SK-N-SH treated with all-trans-retinoic acid at 6 μM for 48 hours (cell line): ENCODE results near the gene MBNL2.
A peak's percentile ranks its signal among the peaks of the same experiment; 100 is the strongest.

Experiments used
- ATAC-seq: fragments of 200-7000 bp; cut with Tn5 transposase; 3 replicates; pipeline ENCODE4 v1.9.1; 2020; ENCODE audit warnings: mild to moderate bottlenecking, moderate library complexity
- ARNTL ChIP-seq: fragments of 450-650 bp; formaldehyde crosslinking; IDR thresholded peaks from 2 replicates; pipeline ENCODE4 v1.5.0; 2020; ENCODE audit warnings: low read depth, mild to moderate bottlenecking, moderate library complexity, borderline replicate concordance
- BACH2 ChIP-seq: fragments of 250-450 bp; sonication (Bioruptor Pico); IDR thresholded peaks from 2 replicates; pipeline ENCODE4 v1.9.0; 2021; ENCODE audit warnings: mild to moderate bottlenecking, borderline replicate concordance
- CSDC2 ChIP-seq: fragments of 250-450 bp; sonication (Bioruptor Pico); IDR thresholded peaks from 2 replicates; pipeline ENCODE4 v1.5.0; 2020; ENCODE audit warnings: mild to moderate bottlenecking, moderate library complexity
- ESRRG ChIP-seq: fragments of 250-450 bp; sonication (Bioruptor Pico); IDR thresholded peaks from 2 replicates; pipeline ENCODE4 v1.6.1; 2021; ENCODE audit warnings: mild to moderate bottlenecking
- GLIS3 ChIP-seq: fragments of 250-450 bp; sonication (Bioruptor Pico); IDR thresholded peaks from 2 replicates; pipeline ENCODE4 v1.5.0; 2020; ENCODE audit warnings: mild to moderate bottlenecking, moderate library complexity
- ISL1 ChIP-seq: fragments of 250-450 bp; sonication (Bioruptor Pico); IDR thresholded peaks from 2 replicates; pipeline ENCODE4 v2.1.2; 2022; ENCODE audit warnings: mild to moderate bottlenecking, moderate library complexity
- OSR1 ChIP-seq: fragments of 250-450 bp; sonication (Bioruptor Pico); IDR thresholded peaks from 2 replicates; pipeline ENCODE4 v1.8.0; 2022; ENCODE audit warnings: moderate library complexity, mild to moderate bottlenecking, inconsistent platforms
- PPARA ChIP-seq: fragments of 250-450 bp; sonication (Bioruptor Pico); IDR thresholded peaks from 2 replicates; pipeline ENCODE4 v1.5.0; 2020; ENCODE audit warnings: mild to moderate bottlenecking, borderline replicate concordance
- RARB ChIP-seq: fragments of 250-450 bp; sonication (Bioruptor Pico); IDR thresholded peaks from 2 replicates; pipeline ENCODE4 v1.8.0; 2021; ENCODE audit warnings: mild to moderate bottlenecking, moderate library complexity
- SNAI2 ChIP-seq: fragments of 250-450 bp; sonication (Bioruptor Pico); IDR thresholded peaks from 2 replicates; pipeline ENCODE4 v1.5.0; 2020; ENCODE audit warnings: mild to moderate bottlenecking, moderate library complexity
- TOX ChIP-seq: fragments of 250-450 bp; sonication (Bioruptor Pico); IDR thresholded peaks from 2 replicates; pipeline ENCODE4 v1.8.0; 2021; ENCODE audit warnings: mild to moderate bottlenecking, moderate library complexity, borderline replicate concordance
- ZC3H10 ChIP-seq: fragments of 250-450 bp; sonication (Bioruptor Pico); IDR thresholded peaks from 2 replicates; pipeline ENCODE4 v1.5.1; 2021; ENCODE audit warnings: mild to moderate bottlenecking, moderate library complexity
- ZFP3 ChIP-seq: fragments of 250-450 bp; sonication (Bioruptor Pico); IDR thresholded peaks from 2 replicates; pipeline ENCODE4 v1.5.0; 2020; ENCODE audit warnings: mild to moderate bottlenecking, moderate library complexity
- ZFP30 ChIP-seq: fragments of 450-650 bp; formaldehyde crosslinking; IDR thresholded peaks from 2 replicates; pipeline ENCODE4 v1.5.0; 2022; ENCODE audit warnings: mild to moderate bottlenecking, moderate library complexity
- ZNF565 ChIP-seq: fragments of 450-650 bp; formaldehyde crosslinking; conservative IDR thresholded peaks from 2 replicates; pipeline ENCODE4 v1.5.0; 2020; ENCODE audit warnings: low read depth, mild to moderate bottlenecking, moderate library complexity
- ZNF70 ChIP-seq: fragments of 450-650 bp; formaldehyde crosslinking; IDR thresholded peaks from 2 replicates; pipeline ENCODE4 v1.5.0; 2020; ENCODE audit warnings: mild to moderate bottlenecking, moderate library complexity
- ZNF8 ChIP-seq: fragments of 450-650 bp; formaldehyde crosslinking; IDR thresholded peaks from 2 replicates; pipeline ENCODE4 v1.5.0; 2020; ENCODE audit warnings: mild to moderate bottlenecking, moderate library complexity
- TF ChIP-seq, protein P1 (sequence below): fragments of 250-450 bp; sonication (Bioruptor Pico); IDR thresholded peaks from 2 replicates; pipeline ENCODE4 v1.8.0; 2021; ENCODE audit warnings: low read depth, mild to moderate bottlenecking, moderate library complexity, borderline replicate concordance
- TF ChIP-seq, protein P2 (sequence below): fragments of 250-450 bp; sonication (Bioruptor Pico); IDR thresholded peaks from 2 replicates; pipeline ENCODE4 v1.8.0; 2020; ENCODE audit warnings: mild to moderate bottlenecking, moderate library complexity, borderline replicate concordance
- TF ChIP-seq, protein P3 (sequence below): fragments of 250-450 bp; sonication (Bioruptor Pico); IDR thresholded peaks from 2 replicates; pipeline ENCODE4 v1.5.0; 2020; ENCODE audit warnings: mild to moderate bottlenecking, moderate library complexity
- TF ChIP-seq, protein P4 (sequence below): fragments of 250-450 bp; sonication (Bioruptor Pico); IDR thresholded peaks from 2 replicates; pipeline ENCODE4 v1.5.1; 2021; ENCODE audit warnings: mild to moderate bottlenecking, moderate library complexity

The MBNL2 gene

DNA sequence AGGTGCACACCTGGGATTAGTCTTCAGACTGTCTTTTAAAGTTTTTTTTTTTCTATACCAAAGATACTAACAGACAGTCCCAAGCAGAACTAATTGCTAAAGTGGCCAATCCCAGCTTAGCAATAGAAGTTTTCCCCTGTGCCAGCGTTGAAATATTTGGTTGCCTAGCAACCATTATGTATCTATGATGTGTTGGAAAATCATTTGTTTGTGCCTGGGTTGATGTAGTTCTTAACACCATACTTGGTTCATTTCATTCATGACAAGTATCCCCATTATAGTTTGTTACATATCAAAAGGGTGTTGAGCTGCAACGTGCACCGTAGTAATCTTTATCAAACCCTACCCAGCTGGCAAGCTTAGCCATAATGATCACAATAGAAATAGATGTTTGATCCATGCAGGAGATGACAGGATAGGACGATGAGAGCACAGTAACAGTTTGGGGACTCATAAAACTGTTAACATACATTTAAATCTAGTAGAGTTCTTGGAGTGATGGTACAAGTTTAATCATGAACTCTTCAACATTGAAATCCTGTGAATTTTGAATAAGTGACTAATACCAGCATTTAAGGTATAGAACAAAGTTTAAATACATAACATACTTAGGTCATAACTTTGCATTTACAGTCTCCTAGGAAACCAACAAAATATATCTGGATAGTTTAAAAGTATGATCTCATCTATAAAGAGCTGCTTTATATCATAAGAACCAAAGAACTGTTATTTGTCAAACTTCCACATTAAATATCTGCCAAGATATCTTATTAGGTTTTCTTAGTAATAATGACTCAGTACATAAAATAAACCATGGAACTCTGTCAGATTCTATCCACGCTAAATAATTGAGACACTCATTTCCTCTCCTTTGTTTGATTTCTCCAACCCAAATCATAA lies 73.4 kb downstream of the MBNL2 start (continued):
- TF ChIP-seq, protein P1, sequence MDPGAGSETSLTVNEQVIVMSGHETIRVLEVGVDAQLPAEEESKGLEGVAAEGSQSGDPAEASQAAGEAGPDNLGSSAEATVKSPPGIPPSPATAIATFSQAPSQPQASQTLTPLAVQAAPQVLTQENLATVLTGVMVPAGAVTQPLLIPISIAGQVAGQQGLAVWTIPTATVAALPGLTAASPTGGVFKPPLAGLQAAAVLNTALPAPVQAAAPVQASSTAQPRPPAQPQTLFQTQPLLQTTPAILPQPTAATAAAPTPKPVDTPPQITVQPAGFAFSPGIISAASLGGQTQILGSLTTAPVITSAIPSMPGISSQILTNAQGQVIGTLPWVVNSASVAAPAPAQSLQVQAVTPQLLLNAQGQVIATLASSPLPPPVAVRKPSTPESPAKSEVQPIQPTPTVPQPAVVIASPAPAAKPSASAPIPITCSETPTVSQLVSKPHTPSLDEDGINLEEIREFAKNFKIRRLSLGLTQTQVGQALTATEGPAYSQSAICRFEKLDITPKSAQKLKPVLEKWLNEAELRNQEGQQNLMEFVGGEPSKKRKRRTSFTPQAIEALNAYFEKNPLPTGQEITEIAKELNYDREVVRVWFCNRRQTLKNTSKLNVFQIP, result peak; percentile 96; the same call in 1 of the 2 replicates

DNA sequence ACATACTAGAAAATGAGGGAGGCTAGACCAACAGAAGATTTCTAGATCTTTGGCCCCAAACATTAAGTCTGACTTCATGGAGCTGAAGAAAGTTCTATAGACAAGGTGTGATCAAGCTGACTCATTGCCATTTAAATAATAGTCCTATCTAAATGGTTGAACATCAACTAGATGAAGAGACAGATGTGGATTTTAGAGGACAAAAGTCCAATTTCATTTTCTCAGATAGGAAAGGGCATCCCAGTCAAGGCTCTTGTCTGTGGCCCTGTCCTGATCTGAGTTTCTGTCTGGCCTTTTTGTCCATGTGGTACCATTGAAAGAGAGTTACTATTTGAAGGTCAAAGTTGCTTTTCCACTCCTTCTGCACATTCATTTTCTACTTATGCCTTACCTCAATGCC lies 74.6 kb downstream of the MBNL2 start:
- no peak for ATAC-seq
- TF ChIP-seq SNAI2 (CRISPR knock-in tag) (no peak), ZFP30 (no peak), ESRRG (no peak), BACH2 (no peak), ZNF8 (CRISPR knock-in tag) (no peak), ARNTL (CRISPR knock-in tag) (no peak), ZNF565 (CRISPR knock-in tag) (no peak), RARB (no peak), ZFP3 (CRISPR knock-in tag) (no peak), TOX (CRISPR knock-in tag) (no peak), OSR1 (CRISPR knock-in tag) (no peak), PPARA (CRISPR knock-in tag) (no peak), ISL1 (CRISPR knock-in tag) (no peak), GLIS3 (CRISPR knock-in tag) (no peak)
- TF ChIP-seq, protein P2, sequence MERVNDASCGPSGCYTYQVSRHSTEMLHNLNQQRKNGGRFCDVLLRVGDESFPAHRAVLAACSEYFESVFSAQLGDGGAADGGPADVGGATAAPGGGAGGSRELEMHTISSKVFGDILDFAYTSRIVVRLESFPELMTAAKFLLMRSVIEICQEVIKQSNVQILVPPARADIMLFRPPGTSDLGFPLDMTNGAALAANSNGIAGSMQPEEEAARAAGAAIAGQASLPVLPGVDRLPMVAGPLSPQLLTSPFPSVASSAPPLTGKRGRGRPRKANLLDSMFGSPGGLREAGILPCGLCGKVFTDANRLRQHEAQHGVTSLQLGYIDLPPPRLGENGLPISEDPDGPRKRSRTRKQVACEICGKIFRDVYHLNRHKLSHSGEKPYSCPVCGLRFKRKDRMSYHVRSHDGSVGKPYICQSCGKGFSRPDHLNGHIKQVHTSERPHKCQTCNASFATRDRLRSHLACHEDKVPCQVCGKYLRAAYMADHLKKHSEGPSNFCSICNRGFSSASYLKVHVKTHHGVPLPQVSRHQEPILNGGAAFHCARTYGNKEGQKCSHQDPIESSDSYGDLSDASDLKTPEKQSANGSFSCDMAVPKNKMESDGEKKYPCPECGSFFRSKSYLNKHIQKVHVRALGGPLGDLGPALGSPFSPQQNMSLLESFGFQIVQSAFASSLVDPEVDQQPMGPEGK (CRISPR knock-in tag), result no peak

DNA sequence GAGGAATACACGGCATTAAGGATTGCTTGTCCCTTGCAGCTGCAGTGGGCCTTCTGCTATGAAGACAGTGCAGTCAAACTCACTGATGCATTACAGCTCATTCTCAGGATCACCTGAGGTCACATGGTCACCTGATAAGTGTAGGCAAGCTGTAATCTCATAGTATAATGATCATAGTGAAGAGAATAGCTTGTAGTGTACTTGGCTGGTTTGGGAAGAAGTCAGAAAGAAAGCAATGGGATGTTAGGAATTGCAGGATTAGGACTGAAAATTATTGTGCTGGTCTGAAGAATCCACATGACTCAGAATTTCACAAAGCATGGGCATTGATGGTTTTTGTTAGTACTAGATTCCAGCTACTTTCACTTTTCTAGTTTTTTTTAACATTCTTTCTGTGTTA lies 76.7 kb downstream of the MBNL2 start:
- no peak for TF ChIP-seq TOX (CRISPR knock-in tag)
- TF ChIP-seq ZC3H10 (CRISPR knock-in tag), result no peak
- no peak for TF ChIP-seq ESRRG
- no peak for TF ChIP-seq OSR1 (CRISPR knock-in tag)
- no peak for TF ChIP-seq ZNF70
- TF ChIP-seq CSDC2 (CRISPR knock-in tag), result no peak
- TF ChIP-seq, protein P3, sequence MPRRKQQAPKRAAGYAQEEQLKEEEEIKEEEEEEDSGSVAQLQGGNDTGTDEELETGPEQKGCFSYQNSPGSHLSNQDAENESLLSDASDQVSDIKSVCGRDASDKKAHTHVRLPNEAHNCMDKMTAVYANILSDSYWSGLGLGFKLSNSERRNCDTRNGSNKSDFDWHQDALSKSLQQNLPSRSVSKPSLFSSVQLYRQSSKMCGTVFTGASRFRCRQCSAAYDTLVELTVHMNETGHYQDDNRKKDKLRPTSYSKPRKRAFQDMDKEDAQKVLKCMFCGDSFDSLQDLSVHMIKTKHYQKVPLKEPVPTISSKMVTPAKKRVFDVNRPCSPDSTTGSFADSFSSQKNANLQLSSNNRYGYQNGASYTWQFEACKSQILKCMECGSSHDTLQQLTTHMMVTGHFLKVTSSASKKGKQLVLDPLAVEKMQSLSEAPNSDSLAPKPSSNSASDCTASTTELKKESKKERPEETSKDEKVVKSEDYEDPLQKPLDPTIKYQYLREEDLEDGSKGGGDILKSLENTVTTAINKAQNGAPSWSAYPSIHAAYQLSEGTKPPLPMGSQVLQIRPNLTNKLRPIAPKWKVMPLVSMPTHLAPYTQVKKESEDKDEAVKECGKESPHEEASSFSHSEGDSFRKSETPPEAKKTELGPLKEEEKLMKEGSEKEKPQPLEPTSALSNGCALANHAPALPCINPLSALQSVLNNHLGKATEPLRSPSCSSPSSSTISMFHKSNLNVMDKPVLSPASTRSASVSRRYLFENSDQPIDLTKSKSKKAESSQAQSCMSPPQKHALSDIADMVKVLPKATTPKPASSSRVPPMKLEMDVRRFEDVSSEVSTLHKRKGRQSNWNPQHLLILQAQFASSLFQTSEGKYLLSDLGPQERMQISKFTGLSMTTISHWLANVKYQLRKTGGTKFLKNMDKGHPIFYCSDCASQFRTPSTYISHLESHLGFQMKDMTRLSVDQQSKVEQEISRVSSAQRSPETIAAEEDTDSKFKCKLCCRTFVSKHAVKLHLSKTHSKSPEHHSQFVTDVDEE, result no peak
- TF ChIP-seq BACH2, result no peak
- no peak for TF ChIP-seq GLIS3 (CRISPR knock-in tag)
- no peak for TF ChIP-seq ISL1 (CRISPR knock-in tag)
- TF ChIP-seq PPARA (CRISPR knock-in tag), result no peak
- TF ChIP-seq SNAI2 (CRISPR knock-in tag), result no peak
- no peak for TF ChIP-seq ZNF565 (CRISPR knock-in tag)
- TF ChIP-seq, protein P4, sequence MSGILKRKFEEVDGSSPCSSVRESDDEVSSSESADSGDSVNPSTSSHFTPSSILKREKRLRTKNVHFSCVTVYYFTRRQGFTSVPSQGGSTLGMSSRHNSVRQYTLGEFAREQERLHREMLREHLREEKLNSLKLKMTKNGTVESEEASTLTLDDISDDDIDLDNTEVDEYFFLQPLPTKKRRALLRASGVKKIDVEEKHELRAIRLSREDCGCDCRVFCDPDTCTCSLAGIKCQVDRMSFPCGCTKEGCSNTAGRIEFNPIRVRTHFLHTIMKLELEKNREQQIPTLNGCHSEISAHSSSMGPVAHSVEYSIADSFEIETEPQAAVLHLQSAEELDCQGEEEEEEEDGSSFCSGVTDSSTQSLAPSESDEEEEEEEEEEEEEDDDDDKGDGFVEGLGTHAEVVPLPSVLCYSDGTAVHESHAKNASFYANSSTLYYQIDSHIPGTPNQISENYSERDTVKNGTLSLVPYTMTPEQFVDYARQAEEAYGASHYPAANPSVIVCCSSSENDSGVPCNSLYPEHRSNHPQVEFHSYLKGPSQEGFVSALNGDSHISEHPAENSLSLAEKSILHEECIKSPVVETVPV, result no peak
- TF ChIP-seq, protein P2 (CRISPR knock-in tag), result no peak
- no peak for TF ChIP-seq ZNF8 (CRISPR knock-in tag)

More for the DNA sequence above, 76.7 kb downstream of the MBNL2 start:
- no peak for ATAC-seq
